ENCODE measurements around the gene SAMD9. TPM values are rescaled to one million over a fixed set of nuclear protein-coding genes. Genes with fewer than 3 reads are reported as not detected.
"Not testable (repeated sequence)": the region's sequence is repeated elsewhere in the genome, so short reads cannot be mapped to it uniquely, and the experiment has no call there.

Gene SAMD9
- polyA plus RNA-seq, 1 donor: 6.1 TPM

GRCh38 chr7:93060865-93061264 lies 56.9 kb downstream of the SAMD9 start:
- no peak overlapping the region for H3K27ac ChIP-seq (ENCODE audit: low read length)
- 93% methylated on average over 3 of the region's 5 CpGs for whole genome bisulfite sequencing (ENCODE audit: insufficient coverage, low lambda C conversion rate)
- no peaks in the 10 kb centered on the region for H3K4me1 ChIP-seq (ENCODE audit: control insufficient read depth, insufficient read depth, low read length)
- H3K4me3 ChIP-seq (ENCODE audit: low read length): no peak overlapping the region
- peaks cover 2% of the 10 kb centered on the region for H3K27me3 ChIP-seq (ENCODE audit: control insufficient read depth, insufficient read depth, low read length)
- peaks cover 5% of the 10 kb centered on the region for H3K9me3 ChIP-seq (ENCODE audit: control insufficient read depth, low read depth, low read length)
- no peak for DNase-seq
- no peaks in the 10 kb centered on the region for H3K36me3 ChIP-seq (ENCODE audit: control insufficient read depth, insufficient read depth, low read length)

GRCh38 chr7:93060025-93060424 lies 57.8 kb downstream of the SAMD9 start:
- no CpG with 5 or more reads among the region's 6 CpGs for WGBS (ENCODE audit: insufficient coverage, low lambda C conversion rate)
- no peak overlapping the region for H3K4me3 ChIP-seq (ENCODE audit: low read length)
- H3K9me3 ChIP-seq (ENCODE audit: control insufficient read depth, low read depth, low read length): no peaks in the 10 kb centered on the region
- no peak overlapping the region for H3K27ac ChIP-seq (ENCODE audit: low read length)
- DNase-seq: no peak
- H3K27me3 ChIP-seq (ENCODE audit: control insufficient read depth, insufficient read depth, low read length): peaks cover 2% of the 10 kb centered on the region
- no peaks in the 10 kb centered on the region for H3K36me3 ChIP-seq (ENCODE audit: control insufficient read depth, insufficient read depth, low read length)
- H3K4me1 ChIP-seq (ENCODE audit: control insufficient read depth, insufficient read depth, low read length): no peaks in the 10 kb centered on the region

GRCh38 chr7:93056621-93057020 lies 61.2 kb downstream of the SAMD9 start:
- H3K4me3 ChIP-seq (ENCODE audit: low read length); H3K27me3 ChIP-seq (ENCODE audit: control insufficient read depth, insufficient read depth, low read length); H3K9me3 ChIP-seq (ENCODE audit: control insufficient read depth, low read depth, low read length); H3K4me1 ChIP-seq (ENCODE audit: control insufficient read depth, insufficient read depth, low read length); H3K27ac ChIP-seq (ENCODE audit: low read length); H3K36me3 ChIP-seq (ENCODE audit: control insufficient read depth, insufficient read depth, low read length); DNase-seq: not testable (repeated sequence)
- no CpG with 5 or more reads among the region's 1 CpG for WGBS (ENCODE audit: insufficient coverage, low lambda C conversion rate)

GRCh38 chr7:93055543-93056107 lies 62.2 kb downstream of the SAMD9 start:
- 50% methylated on average over 1 of the region's 5 CpGs for WGBS (ENCODE audit: insufficient coverage, low lambda C conversion rate)
- Histone ChIP-seq H3K4me3 (ENCODE audit: low read length) (no peak overlapping the region), H3K27me3 (ENCODE audit: control insufficient read depth, insufficient read depth, low read length) (peaks cover 2% of the 10 kb centered on the region), H3K9me3 (ENCODE audit: control insufficient read depth, low read depth, low read length) (no peaks in the 10 kb centered on the region), H3K4me1 (ENCODE audit: control insufficient read depth, insufficient read depth, low read length) (no peaks in the 10 kb centered on the region), H3K36me3 (ENCODE audit: control insufficient read depth, insufficient read depth, low read length) (no peaks in the 10 kb centered on the region), H3K27ac (ENCODE audit: low read length) (no peak overlapping the region)
- DNase-seq: no peak

- Histone ChIP-seq H3K36me3 (ENCODE audit: control insufficient read depth, insufficient read depth, low read length) (no peaks in the 10 kb centered on the region), H3K4me1 (ENCODE audit: control insufficient read depth, insufficient read depth, low read length) (no peaks in the 10 kb centered on the region), H3K27me3 (ENCODE audit: control insufficient read depth, insufficient read depth, low read length) (peaks cover 2% of the 10 kb centered on the region), H3K4me3 (ENCODE audit: low read length) (no peak overlapping the region), H3K9me3 (ENCODE audit: control insufficient read depth, low read depth, low read length) (no peaks in the 10 kb centered on the region), H3K27ac (ENCODE audit: low read length) (no peak overlapping the region)
- no peak for DNase-seq
- WGBS (ENCODE audit: insufficient coverage, low lambda C conversion rate): 80% methylated on average over 1 of the region's 3 CpGs
Observed at GRCh38 chr7:93054975-93055374, 62.8 kb downstream of the SAMD9 start.

GRCh38 chr7:93053949-93054943 lies 63.5 kb downstream of the SAMD9 start:
- Histone ChIP-seq H3K4me1 (ENCODE audit: control insufficient read depth, insufficient read depth, low read length) (no peaks in the 10 kb centered on the region), H3K9me3 (ENCODE audit: control insufficient read depth, low read depth, low read length) (no peaks in the 10 kb centered on the region), H3K27me3 (ENCODE audit: control insufficient read depth, insufficient read depth, low read length) (peaks cover 2% of the 10 kb centered on the region), H3K4me3 (ENCODE audit: low read length) (no peak overlapping the region), H3K27ac (ENCODE audit: low read length) (no peak overlapping the region), H3K36me3 (ENCODE audit: control insufficient read depth, insufficient read depth, low read length) (no peaks in the 10 kb centered on the region)
- DNase-seq: no peak
- WGBS (ENCODE audit: insufficient coverage, low lambda C conversion rate): 86% methylated on average over 1 of the region's 8 CpGs

- no peak overlapping the region for H3K27ac ChIP-seq (ENCODE audit: low read length)
Observed at GRCh38 chr7:93053209-93053948, 64.4 kb downstream of the SAMD9 start.

GRCh38 chr7:93051660-93052059 lies 66.1 kb downstream of the SAMD9 start:
- DNase-seq: no peak
- WGBS (ENCODE audit: insufficient coverage, low lambda C conversion rate): no CpG with 5 or more reads among the region's 6 CpGs

More at GRCh38 chr7:93053209-93053948, 64.4 kb downstream of the SAMD9 start:
- Histone ChIP-seq H3K36me3 (ENCODE audit: control insufficient read depth, insufficient read depth, low read length) (no peaks in the 10 kb centered on the region), H3K27me3 (ENCODE audit: control insufficient read depth, insufficient read depth, low read length) (peaks cover 2% of the 10 kb centered on the region), H3K9me3 (ENCODE audit: control insufficient read depth, low read depth, low read length) (no peaks in the 10 kb centered on the region), H3K4me1 (ENCODE audit: control insufficient read depth, insufficient read depth, low read length) (no peaks in the 10 kb centered on the region), H3K4me3 (ENCODE audit: low read length) (no peak overlapping the region)
- WGBS (ENCODE audit: insufficient coverage, low lambda C conversion rate): 100% methylated on average over 1 of the region's 5 CpGs
- no peak for DNase-seq

More at GRCh38 chr7:93051660-93052059, 66.1 kb downstream of the SAMD9 start:
- H3K4me1 ChIP-seq (ENCODE audit: control insufficient read depth, insufficient read depth, low read length): no peaks in the 10 kb centered on the region
- H3K27ac ChIP-seq (ENCODE audit: low read length): no peak overlapping the region
- no peaks in the 10 kb centered on the region for H3K27me3 ChIP-seq (ENCODE audit: control insufficient read depth, insufficient read depth, low read length)
- H3K4me3 ChIP-seq (ENCODE audit: low read length): no peak overlapping the region
- no peaks in the 10 kb centered on the region for H3K9me3 ChIP-seq (ENCODE audit: control insufficient read depth, low read depth, low read length)
- H3K36me3 ChIP-seq (ENCODE audit: control insufficient read depth, insufficient read depth, low read length): no peaks in the 10 kb centered on the region

All from large intestine (tissue), 3 donors.